Coronary artery (tissue), 2 donors: ENCODE data around the gene PDZK1.
"Not testable (repeated sequence)": the region's sequence is repeated elsewhere in the genome, so short reads cannot be mapped to it uniquely, and the experiment has no call there.

Source experiments
- DNase-seq: peaks from one replicate; pipeline ENCODE4 v3.0.0-alpha.2; 2017; ENCODE audit warnings: low spot score
- H3K27ac ChIP-seq, 2 donors: fragments of 200-600 bp; sonication (generic); one replicate each; pipeline ENCODE4 v1.5.1; 2016 to 2019
- H3K4me3 ChIP-seq: fragments of 200-600 bp; sonication (generic); 2 replicates; pipeline ENCODE4 v1.5.1; 2016; ENCODE audit warnings: mild to moderate bottlenecking, moderate library complexity
- TF ChIP-seq, protein P1 (sequence below): fragments of 200-600 bp; sonication (generic); IDR thresholded peaks from one replicate; pipeline ENCODE4 v1.5.1; 2019; ENCODE audit warnings: antibody characterized with exemption

Gene PDZK1

DNA sequence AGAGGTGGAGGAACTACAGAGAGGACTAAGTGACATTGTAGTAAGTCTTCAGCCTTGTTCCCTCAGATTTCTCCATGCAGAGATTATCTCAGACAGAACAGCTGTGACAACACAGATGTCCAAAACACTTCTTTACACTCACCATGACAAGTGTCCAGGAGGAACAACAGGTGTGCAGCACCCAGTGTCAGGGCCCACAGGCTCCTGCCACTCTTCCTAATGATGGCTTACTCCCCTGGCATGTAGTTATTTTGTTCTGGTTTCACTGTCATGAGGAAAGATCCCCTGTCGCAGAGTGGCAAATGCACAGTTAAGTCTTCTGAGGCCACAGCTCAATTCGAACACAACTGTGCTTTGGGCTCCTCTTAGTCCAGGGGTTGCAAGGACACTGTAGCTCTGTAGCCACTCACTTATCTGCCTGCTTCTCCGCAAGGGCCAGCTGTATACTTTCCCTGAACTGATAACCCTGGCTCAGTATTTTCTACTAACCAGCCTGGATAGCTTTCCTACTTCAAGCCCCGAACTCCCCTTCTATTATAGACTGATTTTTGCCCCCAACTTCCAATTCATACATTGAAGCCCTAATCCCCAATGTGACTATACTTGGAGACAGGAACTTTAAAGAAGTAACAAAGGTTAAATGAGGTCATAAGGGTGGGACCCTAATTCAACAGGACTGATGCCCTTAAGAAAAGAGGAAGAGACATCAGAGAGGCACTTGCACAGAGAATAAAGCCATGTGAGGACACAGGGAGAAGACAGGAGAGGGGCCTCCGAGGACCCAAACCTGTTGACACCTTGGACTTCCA is 11.1 kb downstream of the PDZK1 start:
- TF ChIP-seq, protein P1, sequence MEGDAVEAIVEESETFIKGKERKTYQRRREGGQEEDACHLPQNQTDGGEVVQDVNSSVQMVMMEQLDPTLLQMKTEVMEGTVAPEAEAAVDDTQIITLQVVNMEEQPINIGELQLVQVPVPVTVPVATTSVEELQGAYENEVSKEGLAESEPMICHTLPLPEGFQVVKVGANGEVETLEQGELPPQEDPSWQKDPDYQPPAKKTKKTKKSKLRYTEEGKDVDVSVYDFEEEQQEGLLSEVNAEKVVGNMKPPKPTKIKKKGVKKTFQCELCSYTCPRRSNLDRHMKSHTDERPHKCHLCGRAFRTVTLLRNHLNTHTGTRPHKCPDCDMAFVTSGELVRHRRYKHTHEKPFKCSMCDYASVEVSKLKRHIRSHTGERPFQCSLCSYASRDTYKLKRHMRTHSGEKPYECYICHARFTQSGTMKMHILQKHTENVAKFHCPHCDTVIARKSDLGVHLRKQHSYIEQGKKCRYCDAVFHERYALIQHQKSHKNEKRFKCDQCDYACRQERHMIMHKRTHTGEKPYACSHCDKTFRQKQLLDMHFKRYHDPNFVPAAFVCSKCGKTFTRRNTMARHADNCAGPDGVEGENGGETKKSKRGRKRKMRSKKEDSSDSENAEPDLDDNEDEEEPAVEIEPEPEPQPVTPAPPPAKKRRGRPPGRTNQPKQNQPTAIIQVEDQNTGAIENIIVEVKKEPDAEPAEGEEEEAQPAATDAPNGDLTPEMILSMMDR, result no peak
- no peak overlapping the region for H3K4me3 ChIP-seq
- no peak overlapping the region for H3K27ac ChIP-seq
- DNase-seq, result no peak

DNA sequence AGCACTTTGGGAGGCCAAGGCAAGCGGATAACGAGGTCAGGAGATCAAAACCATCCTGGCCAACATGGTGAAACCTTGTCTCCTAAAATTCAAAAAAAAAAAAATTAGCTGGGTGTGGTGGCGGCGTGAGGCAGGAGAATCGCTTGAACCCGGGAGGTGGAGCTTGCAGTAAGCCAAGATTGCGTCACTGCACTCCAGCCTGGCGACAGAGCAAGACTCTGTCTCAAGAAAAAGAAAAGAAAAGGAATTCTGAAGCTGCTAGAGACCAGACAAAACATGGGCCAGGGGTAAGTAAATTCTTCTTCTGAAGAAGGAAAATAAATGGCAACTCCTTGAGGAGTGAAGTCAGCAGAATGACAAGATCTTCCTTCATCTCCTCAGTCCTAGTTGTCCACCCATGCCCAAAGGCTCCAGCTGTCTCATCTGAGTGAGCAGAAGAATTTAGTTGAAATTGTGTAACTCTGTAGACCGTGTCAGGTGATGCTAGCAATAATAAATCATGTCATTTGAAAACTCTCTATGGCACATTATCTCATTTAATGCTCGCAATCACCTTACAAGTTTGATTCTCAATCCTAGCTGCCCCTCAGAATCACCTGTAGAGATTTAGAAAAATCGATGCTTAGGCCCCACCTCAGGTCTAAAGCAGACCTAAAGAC is 14.3 kb downstream of the PDZK1 start:
- no peak for DNase-seq

DNA sequence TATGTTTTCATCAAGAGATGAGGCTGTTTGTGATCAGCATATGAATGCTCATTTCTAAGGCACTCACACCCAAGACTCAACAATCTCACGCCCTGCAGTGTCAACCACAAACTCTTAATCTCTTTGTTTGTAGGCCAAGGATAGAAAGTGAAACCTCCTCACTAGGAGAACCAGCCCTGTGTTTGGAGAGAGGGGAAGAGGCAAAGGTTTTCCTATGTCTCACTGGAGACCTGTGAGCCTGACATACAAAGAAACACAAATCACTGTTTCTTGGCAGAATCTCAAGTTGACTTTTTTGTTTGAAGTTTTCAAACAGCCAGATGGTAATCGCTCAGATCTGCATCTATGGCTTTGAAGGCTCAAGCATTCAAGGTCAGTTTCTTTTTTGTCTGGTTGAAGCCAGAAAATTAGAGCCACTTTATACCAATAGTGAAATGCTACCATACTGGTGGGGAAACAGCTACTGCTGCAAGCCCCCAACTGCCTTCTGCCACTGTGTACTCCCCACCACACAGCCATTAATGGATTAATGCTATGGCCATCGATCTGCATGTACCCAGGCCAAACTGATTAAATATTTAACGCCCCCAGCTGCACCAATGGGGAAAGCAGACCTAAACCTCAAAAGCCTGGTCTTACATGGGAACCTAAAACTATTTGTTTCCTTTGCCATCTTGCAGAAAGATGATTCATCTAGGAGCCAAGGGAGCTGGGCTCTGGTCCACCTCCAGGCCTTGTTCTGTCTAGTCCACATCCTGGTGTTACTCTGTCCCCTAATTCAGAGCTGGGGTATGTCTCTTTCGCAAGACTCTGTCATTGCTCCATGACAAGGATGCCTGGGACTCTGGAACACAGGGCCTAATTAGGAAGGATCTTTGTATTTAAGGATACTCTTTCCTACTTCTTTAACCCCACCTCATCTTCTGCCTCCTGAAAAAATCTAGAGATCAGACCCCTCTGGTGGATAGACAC is 16.3 kb downstream of the PDZK1 start:
- DNase-seq, result no peak
- TF ChIP-seq, protein P1, result no peak
- H3K4me3 ChIP-seq, result no peak overlapping the region
- H3K27ac ChIP-seq, result no peak overlapping the region

More for the DNA sequence above, 14.3 kb downstream of the PDZK1 start:
- TF ChIP-seq, protein P1, result no peak
- Histone ChIP-seq H3K27ac (no peak overlapping the region), H3K4me3 (no peak overlapping the region)

DNA sequence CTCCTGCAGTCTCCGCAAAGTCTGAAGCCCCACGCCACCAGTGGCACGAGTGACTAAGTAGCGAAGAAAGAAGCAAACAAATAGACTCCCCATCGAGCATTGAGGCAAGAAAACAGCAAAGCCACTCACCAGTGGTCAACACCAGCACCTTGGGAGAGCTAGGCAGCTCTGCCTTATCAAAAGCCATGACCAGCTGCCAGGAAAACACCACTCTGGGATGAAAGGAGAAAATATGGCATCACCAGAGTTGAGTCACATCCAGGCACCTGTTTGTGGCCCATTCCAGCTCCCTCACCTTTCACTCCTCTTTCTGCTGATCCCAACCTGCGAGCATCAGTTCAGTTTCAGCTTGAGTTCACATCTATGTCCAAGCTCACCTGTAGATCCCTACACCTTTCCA is 17.2 kb downstream of the PDZK1 start:
- Histone ChIP-seq H3K4me3 (no peak overlapping the region), H3K27ac (no peak overlapping the region)
- TF ChIP-seq, protein P1, result no peak
- no peak for DNase-seq

DNA sequence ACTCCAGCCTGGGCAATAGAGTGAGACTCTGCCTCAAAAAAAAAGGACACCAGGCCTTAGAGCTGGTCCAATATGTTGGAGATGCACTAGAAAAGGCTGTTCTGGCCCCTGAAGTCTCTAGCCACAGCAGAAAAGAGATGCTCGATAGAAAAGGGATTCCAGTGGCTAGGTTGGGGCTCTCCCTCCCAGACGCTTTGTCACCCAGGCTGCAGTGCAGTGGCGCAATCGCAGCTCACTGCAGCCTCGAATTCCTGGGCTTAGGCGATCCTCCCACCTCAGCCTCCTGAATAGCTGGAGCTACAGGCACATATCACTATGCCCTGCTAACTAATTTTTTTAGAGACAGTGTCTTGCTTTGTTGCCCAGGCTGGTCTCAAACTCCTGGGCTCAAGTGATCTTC is 18.2 kb downstream of the PDZK1 start:
- DNase-seq, result no peak
- TF ChIP-seq, protein P1, result no peak
- Histone ChIP-seq H3K27ac (no peak overlapping the region), H3K4me3 (no peak overlapping the region)

DNA sequence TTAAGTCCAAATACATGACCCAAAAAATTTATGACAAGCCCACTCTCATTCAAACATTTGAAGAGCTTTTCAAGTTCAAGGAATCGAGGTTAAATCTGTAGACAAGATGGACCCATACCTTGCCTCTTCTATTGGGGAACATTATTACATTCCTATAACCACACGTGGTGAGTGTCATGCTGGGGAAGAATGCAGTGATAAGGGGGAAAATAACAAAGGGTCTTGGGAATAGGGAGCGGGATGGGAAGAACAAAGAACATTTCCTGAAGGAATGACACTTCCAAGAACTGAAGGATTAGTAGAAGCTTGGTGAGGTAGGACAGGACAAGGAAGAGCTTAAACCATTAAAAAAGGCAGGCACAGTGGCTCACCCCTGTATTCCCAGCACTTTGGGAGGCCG is 18.8 kb downstream of the PDZK1 start:
- TF ChIP-seq, protein P1, result no peak
- DNase-seq, result no peak
- H3K27ac ChIP-seq, result no peak overlapping the region

DNA sequence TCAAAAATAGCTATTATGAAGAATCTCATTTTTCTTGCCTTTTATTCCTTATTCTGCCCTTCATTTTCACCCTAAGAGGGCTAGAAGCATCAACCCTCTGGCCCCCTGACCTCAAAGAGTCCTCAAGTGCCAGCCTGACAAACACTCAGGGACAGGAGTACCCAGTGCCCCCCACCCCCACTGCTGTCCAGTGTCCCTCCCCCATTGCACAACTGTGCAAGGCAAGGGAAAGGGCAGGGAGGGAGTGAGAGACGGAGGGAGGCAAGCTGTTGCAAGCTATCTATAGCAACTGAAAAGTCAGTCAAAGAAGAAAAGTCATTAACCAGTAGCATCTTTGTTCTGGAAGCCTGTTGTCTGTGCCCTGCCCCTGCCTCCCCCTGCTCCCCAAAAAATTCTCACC is 21.1 kb downstream of the PDZK1 start:
- H3K27ac ChIP-seq, H3K4me3 ChIP-seq, DNase-seq: not testable (repeated sequence)

More for the DNA sequence above, 18.8 kb downstream of the PDZK1 start:
- no peak overlapping the region for H3K4me3 ChIP-seq

DNA sequence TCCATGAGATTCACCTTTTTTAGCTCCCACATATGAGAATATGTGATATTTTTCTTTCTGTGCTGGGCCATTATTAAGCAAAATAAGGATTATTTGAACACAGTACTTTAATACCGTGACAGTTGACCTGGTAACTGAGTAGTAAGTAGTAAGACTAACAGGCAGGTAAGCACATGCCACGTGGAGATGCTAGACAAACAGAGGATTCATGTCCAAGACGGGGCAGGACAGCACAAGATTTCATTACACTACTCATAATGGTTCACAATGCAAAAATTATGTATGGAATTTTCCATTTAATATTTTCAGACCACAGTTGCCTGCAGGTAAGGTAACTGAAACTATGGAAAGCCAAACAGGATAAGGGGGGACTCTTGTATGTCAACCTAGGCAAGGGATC is 22.3 kb downstream of the PDZK1 start:
- DNase-seq, H3K27ac ChIP-seq, H3K4me3 ChIP-seq: not testable (repeated sequence)

DNA sequence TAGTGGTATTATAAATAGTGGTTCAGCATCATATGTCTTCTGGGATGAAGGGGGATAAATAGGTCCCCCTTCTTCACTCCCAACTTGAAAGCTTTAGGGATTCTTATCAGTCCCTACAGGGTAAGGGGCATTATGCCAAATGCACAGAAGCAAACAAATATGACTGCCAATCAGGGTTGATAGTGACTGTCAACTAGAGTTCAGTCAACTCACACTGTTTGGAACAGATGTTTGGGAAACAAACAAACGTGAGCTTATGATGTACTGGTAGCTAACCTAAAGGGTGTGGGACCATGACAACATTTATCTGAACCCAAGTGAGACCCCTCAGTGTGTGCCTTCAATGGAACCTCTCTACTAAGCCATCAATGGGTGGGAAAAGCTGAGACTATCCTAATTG is 34.0 kb downstream of the PDZK1 start:
- not testable (repeated sequence) for H3K4me3 ChIP-seq, H3K27ac ChIP-seq, DNase-seq

DNA sequence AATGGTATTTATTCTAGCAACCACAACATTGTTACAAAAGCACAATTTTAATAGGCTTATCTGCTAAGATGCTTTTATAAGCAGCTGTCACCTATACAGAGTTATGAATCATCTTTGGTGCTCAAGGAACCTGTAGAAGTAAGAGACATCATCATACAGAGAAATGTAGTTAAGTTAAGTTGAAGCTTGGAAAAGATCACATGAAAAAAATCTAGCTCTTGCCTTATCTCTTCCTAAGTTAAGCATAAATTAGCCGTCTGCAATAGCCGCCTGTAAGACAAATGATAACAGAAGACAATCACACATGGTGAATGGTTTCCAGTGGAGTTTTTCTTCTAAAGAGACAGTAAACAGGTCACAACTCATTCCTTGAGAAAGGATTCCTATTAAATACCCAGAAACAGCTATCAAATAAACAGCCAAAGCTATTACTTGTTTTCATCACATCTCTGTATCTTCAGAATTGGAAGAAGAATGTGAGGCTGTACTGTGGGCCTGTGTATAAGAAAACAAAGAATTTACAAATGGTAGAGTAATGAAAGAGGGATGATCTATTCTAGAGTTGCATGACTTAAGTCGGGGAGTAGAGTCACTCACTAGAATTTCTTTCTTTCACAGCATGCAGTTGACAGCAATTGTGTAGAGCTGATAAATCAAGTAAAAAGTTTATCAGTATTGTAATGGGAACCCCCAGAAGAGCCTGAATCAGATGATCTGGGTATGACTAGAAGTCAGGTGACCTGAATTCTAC is 36.0 kb downstream of the PDZK1 start:
- not testable (repeated sequence) for DNase-seq, H3K4me3 ChIP-seq, H3K27ac ChIP-seq
